GM18519 (cell line): ENCODE results near the gene CHGA.

Experiments used
- ATAC-seq: cut with Tn5 transposase; IDR thresholded peaks from one replicate; pipeline ENCODE4 v1.9.1; 2021; ENCODE audit warnings: mild to moderate bottlenecking, moderate library complexity; ENCODE audit not compliant: unreplicated experiment, low FRiP score

The CHGA gene

GRCh38 chr14:92958373-92959188, 35.6 kb downstream of the CHGA start:
- ATAC-seq: no peak

DNA sequence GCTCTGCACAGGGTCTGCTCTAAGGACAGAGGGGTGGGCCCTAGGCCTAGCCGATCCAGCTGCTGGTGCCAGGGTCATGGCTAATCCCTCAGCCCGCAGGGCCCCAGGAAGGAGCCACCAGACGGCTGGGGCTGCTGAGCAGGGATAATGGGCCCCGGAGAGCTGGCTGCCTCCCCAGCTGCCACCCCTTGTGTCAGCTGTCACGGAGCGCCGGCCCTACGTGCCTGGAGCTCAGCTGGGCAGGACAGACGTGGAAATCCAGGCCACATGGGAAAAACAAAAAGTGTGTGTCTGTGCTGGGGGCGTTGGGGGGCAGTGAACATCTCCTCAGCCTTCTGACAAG, 36.2 kb downstream of the CHGA start:
- no peak for ATAC-seq

GRCh38 chr14:92959761-92960680, 37.1 kb downstream of the CHGA start:
- no peak for ATAC-seq

GRCh38 chr14:92960706-92961566, 38.0 kb downstream of the CHGA start:
- no peak for ATAC-seq

- ATAC-seq: no peak
These were observed 38.6 kb downstream of the CHGA start for GRCh38 chr14:92961567-92961855.

DNA sequence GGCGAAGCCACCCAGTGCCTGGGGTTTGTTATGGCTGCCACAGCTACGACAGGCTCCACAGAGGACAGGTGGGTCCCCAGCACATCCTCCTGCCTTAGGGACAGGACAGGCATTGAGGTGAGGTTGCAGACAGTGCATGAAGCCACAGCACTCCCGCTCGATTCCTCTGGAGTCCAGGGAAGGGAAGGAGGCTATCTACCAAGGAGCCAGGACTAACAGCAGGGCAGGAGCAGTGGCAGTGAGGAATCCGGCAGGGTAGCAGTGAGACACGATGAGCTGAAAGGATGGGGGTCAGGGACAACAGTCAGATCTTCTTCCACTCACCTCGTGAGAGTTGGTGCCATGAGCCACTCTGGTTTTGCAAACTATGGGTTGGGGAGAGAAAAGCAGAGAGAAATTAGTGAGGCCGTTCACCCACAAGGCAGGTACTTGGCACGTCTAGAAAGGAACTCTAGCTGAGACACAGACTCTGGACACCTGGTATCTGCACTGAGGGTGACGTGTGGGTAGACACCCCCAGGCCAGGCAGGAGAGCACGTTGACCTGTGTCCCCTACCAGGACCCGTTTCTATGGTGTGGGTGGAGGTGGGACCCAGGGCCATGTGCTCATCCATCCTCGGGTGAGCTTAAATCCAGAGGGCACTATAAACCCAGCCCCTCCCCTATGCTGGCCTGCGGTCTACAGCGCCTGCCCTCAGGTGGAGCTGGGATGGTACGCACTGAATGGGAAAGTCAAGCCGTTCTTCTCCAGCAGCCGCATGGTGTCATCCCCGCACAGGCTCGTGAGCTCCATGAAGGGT, 39.3 kb downstream of the CHGA start:
- ATAC-seq: no peak

DNA sequence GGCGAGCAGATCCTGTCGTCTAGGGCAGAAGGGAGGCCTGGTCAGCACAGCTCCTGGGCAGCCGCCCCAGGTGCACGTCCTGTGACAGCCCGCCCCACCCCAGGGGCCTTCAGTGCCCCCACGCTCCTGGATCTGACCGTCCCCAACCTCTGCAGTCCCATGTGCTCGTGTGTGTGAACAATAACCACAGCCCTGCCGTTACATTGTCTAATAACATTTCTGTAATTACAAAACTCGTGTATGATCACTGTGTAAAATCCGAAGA, 39.8 kb downstream of the CHGA start:
- ATAC-seq: no peak

DNA sequence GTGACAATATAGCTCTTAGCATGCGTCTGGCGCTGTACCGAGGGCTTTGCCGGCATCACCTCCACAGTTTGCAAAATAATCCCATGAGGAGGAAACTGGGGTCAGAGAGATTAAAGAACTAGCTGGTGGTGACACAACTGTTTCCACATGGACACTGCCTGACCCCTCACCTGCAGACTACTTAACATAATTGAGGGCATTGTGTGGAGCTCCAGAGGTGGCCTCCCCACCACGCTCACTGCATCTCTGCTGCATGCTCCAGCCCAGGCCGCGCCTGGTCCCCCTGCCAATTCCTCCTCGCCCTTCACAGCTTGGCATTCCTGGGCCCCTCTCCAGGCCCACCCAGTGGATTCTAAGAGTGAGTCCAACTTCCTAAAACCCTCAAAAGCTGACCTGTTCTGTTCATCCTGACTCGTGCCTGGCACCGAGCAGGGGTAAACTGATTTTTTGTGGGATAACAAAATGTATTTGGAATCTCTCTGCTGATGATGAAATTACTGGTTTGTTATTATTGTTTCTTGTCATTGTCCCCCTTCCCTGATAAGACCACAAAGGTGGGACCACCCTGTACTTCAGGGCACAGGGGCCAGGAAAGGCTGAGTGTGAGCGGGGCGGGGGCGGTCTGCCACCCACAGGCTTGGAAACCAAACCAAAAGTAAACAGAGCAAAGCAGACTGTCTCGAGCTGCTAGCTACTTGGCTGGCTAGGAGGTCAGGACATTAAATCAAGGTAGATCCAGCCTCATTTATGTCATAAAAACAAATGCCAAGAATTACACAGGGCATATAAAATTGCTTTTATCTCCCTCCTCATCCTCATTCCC, 40.6 kb downstream of the CHGA start:
- ATAC-seq: no peak

- ATAC-seq: no peak
These were observed 41.5 kb downstream of the CHGA start for GRCh38 chr14:92964124-92965109.

DNA sequence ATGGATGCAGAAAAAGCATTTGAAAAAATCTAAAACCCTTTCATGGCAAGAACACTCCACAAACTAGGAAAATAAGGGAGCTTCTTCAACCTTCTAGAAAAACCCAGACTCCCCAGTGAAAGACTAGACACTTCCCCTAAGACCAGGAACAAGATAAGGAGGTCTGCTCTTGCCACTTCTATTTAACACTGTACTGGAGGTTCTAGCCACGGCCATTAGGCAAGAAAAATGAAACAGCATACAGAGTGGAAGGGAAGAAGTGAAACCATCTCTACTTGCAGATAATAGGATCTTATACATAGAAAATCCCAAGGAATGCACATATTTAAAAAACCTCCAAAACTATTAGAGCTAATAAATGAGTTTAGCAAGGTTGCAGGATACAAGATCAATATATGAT, 42.3 kb downstream of the CHGA start:
- ATAC-seq: no peak

- ATAC-seq: no peak
These were observed 44.5 kb downstream of the CHGA start for GRCh38 chr14:92967346-92967926.

GRCh38 chr14:92968291-92969020, 45.5 kb downstream of the CHGA start:
- ATAC-seq: no peak

DNA sequence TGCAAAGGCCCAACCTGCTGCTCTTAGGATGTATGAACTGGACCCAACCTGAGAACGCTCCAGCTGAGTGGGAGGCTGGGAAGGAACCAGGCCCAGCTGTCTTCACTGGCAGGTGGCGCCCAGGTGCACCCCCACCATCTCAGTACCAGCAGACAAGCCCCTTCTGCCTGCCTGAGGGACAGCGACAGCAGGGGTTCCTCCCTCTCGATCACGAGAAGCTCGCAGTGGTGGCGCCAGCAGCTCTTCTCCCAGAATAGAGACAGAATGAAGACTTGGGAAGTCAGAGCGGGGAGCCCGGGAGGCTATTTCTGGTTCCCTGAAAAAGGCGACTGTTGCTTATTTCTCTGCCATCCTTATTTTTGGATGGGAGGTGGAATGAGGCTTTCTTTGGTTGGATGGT, 46.5 kb downstream of the CHGA start:
- ATAC-seq: no peak

- ATAC-seq: no peak
These were observed 46.9 kb downstream of the CHGA start for GRCh38 chr14:92969871-92970270.

- no peak for ATAC-seq
These were observed 47.3 kb downstream of the CHGA start for GRCh38 chr14:92970271-92970670.

GRCh38 chr14:92971601-92972180, 48.7 kb downstream of the CHGA start:
- ATAC-seq: no peak

DNA sequence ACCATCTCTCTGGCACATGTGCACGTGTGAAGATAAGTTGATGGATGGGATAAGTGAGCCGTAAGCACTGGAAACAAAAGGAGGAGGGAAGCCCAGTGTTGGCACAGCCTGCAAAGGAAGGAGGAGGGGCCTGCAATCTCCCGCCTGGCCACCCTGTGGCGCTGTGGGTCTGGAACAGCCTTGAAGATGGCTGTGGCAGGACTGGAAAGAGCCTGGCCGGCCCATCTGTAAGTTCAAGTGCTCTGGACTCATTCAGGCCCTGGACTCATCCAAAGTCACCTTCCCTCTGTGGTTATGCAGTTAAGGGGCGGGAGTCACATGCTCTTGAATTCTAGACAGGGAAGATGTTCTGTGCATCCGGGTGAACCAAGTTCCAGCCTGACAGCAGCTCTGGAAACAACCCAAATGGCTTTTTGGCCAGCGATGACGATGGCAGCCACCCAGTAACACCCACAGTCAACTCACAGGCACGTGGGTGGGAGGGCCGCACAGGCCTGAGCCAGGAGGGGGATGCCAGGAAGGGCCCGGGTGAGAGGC, 50.4 kb downstream of the CHGA start:
- ATAC-seq: no peak
